Measurements from ENCODE around the gene UVRAG.

UVRAG gene

DNA sequence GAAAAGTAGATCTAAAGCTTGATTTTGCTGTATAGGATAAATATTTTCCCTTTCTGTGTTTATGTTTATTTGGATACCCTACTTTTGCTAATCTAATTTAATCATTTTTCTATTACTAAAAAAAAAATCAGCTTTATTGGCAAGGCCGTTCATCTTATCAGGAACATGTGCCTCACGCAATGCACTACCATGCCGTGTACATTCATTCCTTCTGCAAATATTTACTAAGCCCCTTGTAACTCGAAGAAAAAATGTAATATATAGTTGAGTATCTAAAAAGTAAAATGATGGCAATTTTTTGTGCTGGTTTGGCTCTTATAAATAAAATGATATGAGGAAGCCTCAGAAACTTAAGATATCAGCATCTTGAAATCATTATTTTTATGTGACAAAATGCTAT is 8.9 kb downstream of the UVRAG start:
- peak overlapping the region; percentile 59 for H3K4me2 ChIP-seq (ENCODE audit: low read length)

DNA sequence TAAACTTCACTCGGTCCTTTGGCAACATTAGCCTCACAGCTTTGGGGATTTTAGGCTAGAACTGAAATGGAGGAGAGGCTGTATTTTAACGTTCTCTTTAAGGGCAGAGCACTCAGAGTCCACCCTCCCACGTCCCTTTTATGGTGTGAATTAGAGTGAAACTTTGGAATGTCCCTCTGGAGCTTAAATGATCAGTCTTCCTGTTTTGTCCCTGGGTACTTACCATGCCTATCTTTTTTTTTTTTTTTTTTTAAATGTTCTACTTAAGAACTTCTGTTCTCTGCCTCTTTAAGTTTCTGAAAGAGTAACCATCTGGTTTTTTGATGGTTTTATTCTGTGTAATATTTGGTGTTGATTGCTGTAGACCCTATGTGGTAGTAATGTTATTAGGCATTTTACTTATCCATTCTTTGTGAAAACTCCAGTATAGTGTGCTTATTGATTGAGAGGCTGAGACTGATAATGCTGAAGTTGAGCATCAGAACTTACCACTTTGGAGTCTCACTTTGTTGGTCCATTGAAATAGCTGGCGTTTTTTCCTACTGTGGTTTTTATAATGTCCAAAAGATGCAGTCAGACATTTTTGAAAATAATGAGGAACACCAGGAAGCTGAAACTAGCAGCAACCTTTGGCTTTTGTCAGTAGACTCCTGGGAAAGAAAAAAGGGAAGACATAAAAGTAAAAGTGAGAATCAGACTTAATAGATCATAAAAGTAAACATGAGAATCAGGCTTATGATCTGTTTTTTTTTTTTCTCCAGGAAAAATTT is 11.6 kb downstream of the UVRAG start:
- Histone ChIP-seq H3K4me1 (ENCODE audit: insufficient read depth, low read length, severe bottlenecking) (peaks cover 44% of the 10 kb centered on the region), H3K9ac (ENCODE audit: low read length) (peak overlapping the region; percentile 19), H4K20me1 (ENCODE audit: insufficient read depth, low read length) (no peaks in the 10 kb centered on the region), H2AFZ (ENCODE audit: low read length) (no peak overlapping the region), H3K27ac (ENCODE audit: low read depth, low read length, poor library complexity, severe bottlenecking) (peak overlapping the region; percentile 97), H3K79me2 (ENCODE audit: insufficient read depth, low read length) (peaks cover 65% of the 10 kb centered on the region), H3K9me2 (ENCODE audit: low read depth, low read length) (no peaks in the 10 kb centered on the region), H3K4me2 (ENCODE audit: low read length) (peak overlapping the region; percentile 19; the same call in 1 of the 2 replicates), H3K27me3 (ENCODE audit: insufficient read depth, low read length) (no peaks in the 10 kb centered on the region), H3K9me3 (ENCODE audit: low read length) (no peaks in the 10 kb centered on the region), H3K4me3 (ENCODE audit: low read depth, low read length, poor library complexity, severe bottlenecking) (no peak overlapping the region), H3K36me3 (ENCODE audit: insufficient read depth, low read length) (peaks cover 56% of the 10 kb centered on the region), H3F3A (ENCODE audit: insufficient read depth, low read length) (peaks cover 12% of the 10 kb centered on the region)
- TF ChIP-seq EZH2 (IDR thresholded peaks at IDR 0.05; ENCODE audit: borderline replicate concordance, low read length) (no peak), CTCF (IDR thresholded peaks at IDR 0.05; ENCODE audit: low read length) (no peak)

More for the DNA sequence above, 8.9 kb downstream of the UVRAG start:
- TF ChIP-seq EZH2 (IDR thresholded peaks at IDR 0.05; ENCODE audit: borderline replicate concordance, low read length) (no peak), CTCF (IDR thresholded peaks at IDR 0.05; ENCODE audit: low read length) (no peak)
- H3K9me2 ChIP-seq (ENCODE audit: low read depth, low read length): no peaks in the 10 kb centered on the region
- peaks cover 12% of the 10 kb centered on the region for H3F3A ChIP-seq (ENCODE audit: insufficient read depth, low read length)
- H3K27ac ChIP-seq (ENCODE audit: low read depth, low read length, poor library complexity, severe bottlenecking): peak overlapping the region; percentile 97
- H3K9me3 ChIP-seq (ENCODE audit: low read length): no peaks in the 10 kb centered on the region
- peaks cover 38% of the 10 kb centered on the region for H3K36me3 ChIP-seq (ENCODE audit: insufficient read depth, low read length)
- H3K79me2 ChIP-seq (ENCODE audit: insufficient read depth, low read length): peaks cover 66% of the 10 kb centered on the region
- H2AFZ ChIP-seq (ENCODE audit: low read length): no peak overlapping the region
- H3K4me1 ChIP-seq (ENCODE audit: insufficient read depth, low read length, severe bottlenecking): peaks cover 55% of the 10 kb centered on the region
- H3K9ac ChIP-seq (ENCODE audit: low read length): peak overlapping the region; percentile 48
- H4K20me1 ChIP-seq (ENCODE audit: insufficient read depth, low read length): no peaks in the 10 kb centered on the region
- H3K27me3 ChIP-seq (ENCODE audit: insufficient read depth, low read length): no peaks in the 10 kb centered on the region
- peak overlapping the region; percentile 51 for H3K4me3 ChIP-seq (ENCODE audit: low read depth, low read length, poor library complexity, severe bottlenecking)

DNA sequence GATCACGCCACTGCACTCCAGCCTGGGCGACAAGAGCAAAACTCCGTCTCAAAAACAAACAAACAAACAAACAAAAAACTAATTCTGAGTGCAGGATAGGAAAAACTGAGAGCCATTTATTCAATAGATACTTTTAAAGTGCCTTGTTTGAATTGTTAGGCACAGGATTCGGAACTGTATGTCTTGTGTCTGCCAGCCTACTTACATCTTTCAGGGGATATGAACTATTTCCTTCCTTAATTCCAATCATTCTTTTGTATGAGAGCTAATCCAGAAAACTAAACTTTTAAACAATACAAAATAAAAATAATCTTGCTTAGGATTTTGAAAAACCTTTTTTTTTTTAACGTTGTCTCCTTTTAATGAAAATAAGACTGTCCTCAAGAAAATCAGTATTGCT is 12.6 kb downstream of the UVRAG start:
- no peak overlapping the region for H3K27ac ChIP-seq (ENCODE audit: low read depth, low read length, poor library complexity, severe bottlenecking)
- TF ChIP-seq EZH2 (IDR thresholded peaks at IDR 0.05; ENCODE audit: borderline replicate concordance, low read length) (no peak), CTCF (IDR thresholded peaks at IDR 0.05; ENCODE audit: low read length) (no peak)
- no peaks in the 10 kb centered on the region for H3K27me3 ChIP-seq (ENCODE audit: insufficient read depth, low read length)
- H3K4me2 ChIP-seq (ENCODE audit: low read length): no peak overlapping the region
- H2AFZ ChIP-seq (ENCODE audit: low read length): no peak overlapping the region
- no peaks in the 10 kb centered on the region for H3K9me2 ChIP-seq (ENCODE audit: low read depth, low read length)
- H3K4me1 ChIP-seq (ENCODE audit: insufficient read depth, low read length, severe bottlenecking): peaks cover 44% of the 10 kb centered on the region
- H3K9me3 ChIP-seq (ENCODE audit: low read length): no peaks in the 10 kb centered on the region
- H3K79me2 ChIP-seq (ENCODE audit: insufficient read depth, low read length): peaks cover 65% of the 10 kb centered on the region
- no peaks in the 10 kb centered on the region for H4K20me1 ChIP-seq (ENCODE audit: insufficient read depth, low read length)
- peaks cover 55% of the 10 kb centered on the region for H3K36me3 ChIP-seq (ENCODE audit: insufficient read depth, low read length)
- no peak overlapping the region for H3K4me3 ChIP-seq (ENCODE audit: low read depth, low read length, poor library complexity, severe bottlenecking)
- H3K9ac ChIP-seq (ENCODE audit: low read length): no peak overlapping the region
- H3F3A ChIP-seq (ENCODE audit: insufficient read depth, low read length): peaks cover 12% of the 10 kb centered on the region

Data from OCI-LY1 (cell line).